ENCODE data around the gene BABAM2. TPM values are rescaled to one million over a fixed set of nuclear protein-coding genes. Genes with fewer than 3 reads are reported as not detected.
A peak's percentile ranks its signal among the peaks of the same experiment; 100 is the strongest.

The BABAM2 gene
- total and polyA plus RNA-seq, 11 donors, result 22.2 to 75.1 (median 62.5) TPM

GRCh38 chr2:27891673-27892105, 1.2 kb downstream of the BABAM2 start:
- H3K4me3 ChIP-seq, result peak overlapping the region in 6 of 12 donors; percentile 57 to 89 (median 78)
- peaks cover 0 to 54% (median 22%) of the 10 kb centered on the region in 12 donors for H3K4me1 ChIP-seq
- TF ChIP-seq CTCF (IDR thresholded peaks at IDR 0.05) (no peak), POLR2A (IDR thresholded peaks at IDR 0.05) (no peak)
- WGBS, 4 donors, result 75 to 83% (median 80%) methylated on average over 5 of the region's 5 CpGs
- H3K27me3 ChIP-seq, result no peaks in the 10 kb centered on the region
- DNase-seq (no peak), ATAC-seq (no peak)
- H3K36me3 ChIP-seq, result peaks cover 0 to 22% (median 9%) of the 10 kb centered on the region in 9 donors
- peak overlapping the region in 8 of 12 donors; percentile 87 to 99 (median 97) for H3K27ac ChIP-seq
- intact Hi-C loops (cut with DNase I), result loop anchor here in 9 of 10 donors (2.0 to 10.0 kb wide), 9 partner anchors 66 to 513 kb away; partner anchors contain the start of genes FOSL2 (in 2 of the 9) and MRPL33 (in 1 of the 9)
- no peaks in the 10 kb centered on the region for H3K9me3 ChIP-seq

- 50 to 70% (median 58%) methylated on average over 3 of the region's 3 CpGs for WGBS, 4 donors
- intact Hi-C loops (cut with DNase I), result loop anchor here in 7 of 10 donors (5.0 to 10.0 kb wide), 7 partner anchors 64 to 512 kb away; partner anchors contain the start of genes FOSL2 (in 2 of the 7) and MRPL33 (in 1 of the 7)
- Histone ChIP-seq H3K9me3 (no peaks in the 10 kb centered on the region), H3K27ac (peak overlapping the region in 2 of 12 donors; percentile 97 to 99), H3K27me3 (no peaks in the 10 kb centered on the region), H3K4me1 (peaks cover 0 to 63% (median 22%) of the 10 kb centered on the region in 12 donors), H3K4me3 (no peak overlapping the region), H3K36me3 (peaks cover 0 to 31% (median 9%) of the 10 kb centered on the region in 9 donors)
- no peak for DNase-seq
- no peak for ATAC-seq
- no peak for TF ChIP-seq POLR2A (IDR thresholded peaks at IDR 0.05)
- no peak for TF ChIP-seq CTCF (IDR thresholded peaks at IDR 0.05)
Observed at GRCh38 chr2:27893006-27893405, 2.5 kb downstream of the BABAM2 start.

GRCh38 chr2:27897717-27898116, 7.2 kb downstream of the BABAM2 start:
- ATAC-seq, result peak in 1 of 4 donors; percentile 38
- Histone ChIP-seq H3K27me3 (no peaks in the 10 kb centered on the region), H3K9me3 (no peaks in the 10 kb centered on the region), H3K4me1 (peaks cover 0 to 31% (median 0%) of the 10 kb centered on the region in 12 donors), H3K27ac (peak overlapping the region in 3 of 12 donors; percentile 2 to 83 (median 15)), H3K4me3 (no peak overlapping the region), H3K36me3 (peaks cover 0 to 55% (median 21%) of the 10 kb centered on the region in 9 donors)
- intact Hi-C loops (cut with DNase I), result loop anchor here in 3 of 10 donors (10.0 kb wide), 3 partner anchors 123 to 507 kb away; partner anchors contain the start of gene MRPL33 (in 1 of the 3)
- no peak for DNase-seq
- TF ChIP-seq POLR2A (IDR thresholded peaks at IDR 0.05), result no peak
- TF ChIP-seq CTCF (IDR thresholded peaks at IDR 0.05), result no peak

GRCh38 chr2:27901234-27901633, 10.7 kb downstream of the BABAM2 start:
- Histone ChIP-seq H3K27me3 (no peaks in the 10 kb centered on the region), H3K4me3 (no peak overlapping the region), H3K4me1 (peaks cover 0 to 23% (median 7%) of the 10 kb centered on the region in 12 donors), H3K27ac (no peak overlapping the region), H3K36me3 (peaks cover 0 to 37% (median 13%) of the 10 kb centered on the region in 9 donors), H3K9me3 (no peaks in the 10 kb centered on the region)
- no peak for DNase-seq
- ATAC-seq, result peak in 1 of 4 donors; percentile 29
- 60 to 86% (median 73%) methylated on average over 1 of the region's 1 CpG for WGBS, 4 donors
- intact Hi-C loops (cut with DNase I), result no loop called here
- TF ChIP-seq POLR2A (IDR thresholded peaks at IDR 0.05) (no peak), CTCF (IDR thresholded peaks at IDR 0.05) (no peak)

Measured in heart left ventricle (tissue), 16 donors.